HEK293 (cell line): ENCODE results near the gene FOSB.

Source experiments
- FEZF1 ChIP-seq: fragments of 450-650 bp; formaldehyde crosslinking; IDR thresholded peaks from 2 replicates; pipeline ENCODE4 v1.5.1; 2016; ENCODE audit warnings: missing biosample characterization, missing genetic modification characterization
- GFI1B ChIP-seq: fragments of 450-650 bp; formaldehyde crosslinking; IDR thresholded peaks from 2 replicates; pipeline ENCODE4 v1.5.1; 2016; ENCODE audit warnings: missing biosample characterization, missing genetic modification characterization
- GLI2 ChIP-seq: fragments of 450-650 bp; formaldehyde crosslinking; IDR thresholded peaks from 2 replicates; pipeline ENCODE4; 2017; ENCODE audit warnings: missing biosample characterization, missing genetic modification characterization, low read depth, borderline replicate concordance
- PRDM1 ChIP-seq: fragments of 450-650 bp; formaldehyde crosslinking; IDR thresholded peaks from 2 replicates; pipeline ENCODE4; 2016; ENCODE audit warnings: missing biosample characterization, missing genetic modification characterization
- YY1 ChIP-seq: fragments of 450-650 bp; formaldehyde crosslinking; IDR thresholded peaks from 2 replicates; pipeline ENCODE4 v1.5.1; 2018; ENCODE audit warnings: missing biosample characterization, missing genetic modification characterization
- YY2 ChIP-seq: fragments of 450-650 bp; formaldehyde crosslinking; IDR thresholded peaks from 2 replicates; pipeline ENCODE4 v1.5.1; 2016; ENCODE audit warnings: missing biosample characterization, missing genetic modification characterization
- ZBTB48 ChIP-seq: fragments of 450-650 bp; formaldehyde crosslinking; IDR thresholded peaks from 2 replicates; pipeline ENCODE4 v1.5.1; 2016; ENCODE audit warnings: missing biosample characterization, missing genetic modification characterization
- ZFP69B ChIP-seq: fragments of 450-650 bp; formaldehyde crosslinking; IDR thresholded peaks from 2 replicates; pipeline ENCODE4 v1.5.1; 2016; ENCODE audit warnings: missing biosample characterization, missing genetic modification characterization
- ZNF202 ChIP-seq: fragments of 450-650 bp; formaldehyde crosslinking; IDR thresholded peaks from 2 replicates; pipeline ENCODE4 v1.5.1; 2016; ENCODE audit warnings: missing biosample characterization, missing genetic modification characterization, borderline replicate concordance
- ZNF221 ChIP-seq: fragments of 450-650 bp; formaldehyde crosslinking; IDR thresholded peaks from 2 replicates; pipeline ENCODE4 v1.5.1; 2017; ENCODE audit warnings: missing biosample characterization, missing genetic modification characterization, borderline replicate concordance
- ZNF24 ChIP-seq: fragments of 450-650 bp; formaldehyde crosslinking; IDR thresholded peaks from 2 replicates; pipeline ENCODE4 v1.5.1; 2016; ENCODE audit warnings: missing biosample characterization, missing genetic modification characterization
- ZNF266 ChIP-seq: fragments of 450-650 bp; formaldehyde crosslinking; IDR thresholded peaks from 2 replicates; pipeline ENCODE4 v1.5.1; 2016; ENCODE audit warnings: missing biosample characterization, missing genetic modification characterization, low read depth
- ZNF324 ChIP-seq: fragments of 450-650 bp; formaldehyde crosslinking; IDR thresholded peaks from 2 replicates; pipeline ENCODE4 v1.5.1; 2016; ENCODE audit warnings: missing biosample characterization, missing genetic modification characterization
- ZNF394 ChIP-seq: fragments of 450-650 bp; formaldehyde crosslinking; IDR thresholded peaks from 2 replicates; pipeline ENCODE4 v1.5.1; 2016; ENCODE audit warnings: missing biosample characterization, missing genetic modification characterization, mild to moderate bottlenecking, moderate library complexity, borderline replicate concordance
- ZNF473 ChIP-seq: fragments of 450-650 bp; formaldehyde crosslinking; IDR thresholded peaks from 2 replicates; pipeline ENCODE4 v1.5.1; 2017; ENCODE audit warnings: missing biosample characterization, missing genetic modification characterization
- ZNF544 ChIP-seq: fragments of 450-650 bp; formaldehyde crosslinking; IDR thresholded peaks from 2 replicates; pipeline ENCODE4 v1.5.0; 2017; ENCODE audit warnings: missing biosample characterization, missing genetic modification characterization
- ZNF555 ChIP-seq: fragments of 450-650 bp; formaldehyde crosslinking; conservative IDR thresholded peaks from 2 replicates; pipeline ENCODE4 v1.5.1; 2017; ENCODE audit warnings: missing biosample characterization, mild to moderate bottlenecking, missing genetic modification characterization, inconsistent platforms
- ZNF558 ChIP-seq: fragments of 450-650 bp; formaldehyde crosslinking; IDR thresholded peaks from 2 replicates; pipeline ENCODE4 v1.5.1; 2016; ENCODE audit warnings: missing biosample characterization, missing genetic modification characterization
- ZNF658 ChIP-seq: fragments of 450-650 bp; formaldehyde crosslinking; IDR thresholded peaks from 2 replicates; pipeline ENCODE4; 2016; ENCODE audit warnings: missing biosample characterization, missing genetic modification characterization
- ZNF670 ChIP-seq: fragments of 450-650 bp; formaldehyde crosslinking; IDR thresholded peaks from 2 replicates; pipeline ENCODE4 v1.5.1; 2016; ENCODE audit warnings: missing biosample characterization, missing genetic modification characterization, low read depth
- ZNF792 ChIP-seq: fragments of 450-650 bp; formaldehyde crosslinking; IDR thresholded peaks from 2 replicates; pipeline ENCODE4 v1.5.1; 2016; ENCODE audit warnings: missing biosample characterization, missing genetic modification characterization
- ZNF830 ChIP-seq: fragments of 450-650 bp; IDR thresholded peaks from 2 replicates; pipeline ENCODE4 v1.5.0; 2018; ENCODE audit warnings: missing biosample characterization, missing genetic modification characterization, low read depth, mild to moderate bottlenecking, moderate library complexity
- TF ChIP-seq, protein P1 (sequence below): fragments of 450-650 bp; formaldehyde crosslinking; IDR thresholded peaks from 2 replicates; pipeline ENCODE4 v1.5.1; 2016; ENCODE audit warnings: missing biosample characterization, missing genetic modification characterization
- TF ChIP-seq, protein P2 (sequence below): fragments of 450-650 bp; formaldehyde crosslinking; IDR thresholded peaks from 2 replicates; pipeline ENCODE4 v1.5.1; 2016; ENCODE audit warnings: missing biosample characterization, missing genetic modification characterization
- TF ChIP-seq, protein P3 (sequence below): fragments of 450-650 bp; formaldehyde crosslinking; IDR thresholded peaks from 2 replicates; pipeline ENCODE4 v1.5.1; 2016; ENCODE audit warnings: missing biosample characterization, missing genetic modification characterization
- TF ChIP-seq, protein P4 (sequence below): fragments of 450-650 bp; IDR thresholded peaks from 2 replicates; pipeline ENCODE4 v1.5.1; 2018; ENCODE audit warnings: missing biosample characterization, mild to moderate bottlenecking, missing genetic modification characterization
- TF ChIP-seq, protein P5 (sequence below): fragments of 450-650 bp; formaldehyde crosslinking; IDR thresholded peaks from 2 replicates; pipeline ENCODE4 v1.5.1; 2017; ENCODE audit warnings: missing biosample characterization, missing genetic modification characterization
- TF ChIP-seq, protein P6 (sequence below): fragments of 450-650 bp; formaldehyde crosslinking; IDR thresholded peaks from 2 replicates; pipeline ENCODE4 v1.5.1; 2017; ENCODE audit warnings: missing biosample characterization, missing genetic modification characterization

The FOSB gene

DNA sequence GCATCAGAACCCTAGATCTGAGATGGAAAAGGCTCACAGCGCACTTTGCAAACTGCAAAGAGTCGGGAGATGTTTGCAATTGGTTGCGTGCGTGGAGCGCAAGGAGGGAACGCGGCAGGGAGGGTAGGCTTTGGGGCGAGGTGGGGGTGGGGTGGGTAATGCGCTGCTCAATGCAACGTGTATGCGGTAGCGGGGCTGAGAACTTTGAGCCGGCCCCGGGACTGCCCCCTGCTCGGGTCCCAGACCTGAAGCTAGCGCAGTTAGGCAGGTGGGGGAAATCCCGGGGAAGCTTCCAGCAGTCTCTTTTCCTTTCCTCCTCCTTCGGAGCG, 971 bp downstream of the FOSB start (continued):
- TF ChIP-seq, protein P1, sequence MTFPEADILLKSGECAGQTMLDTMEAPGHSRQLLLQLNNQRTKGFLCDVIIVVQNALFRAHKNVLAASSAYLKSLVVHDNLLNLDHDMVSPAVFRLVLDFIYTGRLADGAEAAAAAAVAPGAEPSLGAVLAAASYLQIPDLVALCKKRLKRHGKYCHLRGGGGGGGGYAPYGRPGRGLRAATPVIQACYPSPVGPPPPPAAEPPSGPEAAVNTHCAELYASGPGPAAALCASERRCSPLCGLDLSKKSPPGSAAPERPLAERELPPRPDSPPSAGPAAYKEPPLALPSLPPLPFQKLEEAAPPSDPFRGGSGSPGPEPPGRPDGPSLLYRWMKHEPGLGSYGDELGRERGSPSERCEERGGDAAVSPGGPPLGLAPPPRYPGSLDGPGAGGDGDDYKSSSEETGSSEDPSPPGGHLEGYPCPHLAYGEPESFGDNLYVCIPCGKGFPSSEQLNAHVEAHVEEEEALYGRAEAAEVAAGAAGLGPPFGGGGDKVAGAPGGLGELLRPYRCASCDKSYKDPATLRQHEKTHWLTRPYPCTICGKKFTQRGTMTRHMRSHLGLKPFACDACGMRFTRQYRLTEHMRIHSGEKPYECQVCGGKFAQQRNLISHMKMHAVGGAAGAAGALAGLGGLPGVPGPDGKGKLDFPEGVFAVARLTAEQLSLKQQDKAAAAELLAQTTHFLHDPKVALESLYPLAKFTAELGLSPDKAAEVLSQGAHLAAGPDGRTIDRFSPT (tag by site-specific recombination) = 0 out of 2 replicates have a peak, but pooled peaks have one; percentile 19
- TF ChIP-seq FEZF1 (0 out of 2 replicates have a peak, but pooled peaks have one; percentile 6), ZNF830 (tag by site-specific recombination) (no peak), ZFP69B (peak; percentile 19; the same call in 1 of the 2 replicates), ZNF394 (tag by site-specific recombination) (no peak), PRDM1 (tag by site-specific recombination) (no peak), ZNF558 (tag by site-specific recombination) (no peak), ZNF266 (no peak), ZNF221 (no peak), ZNF202 (tag by site-specific recombination) (no peak), YY1 (tag by site-specific recombination) (no peak), YY2 (no peak), ZBTB48 (tag by site-specific recombination) (no peak; the same call in 1 of the 2 replicates), ZNF792 (tag by site-specific recombination) (no peak), GLI2 (tag by site-specific recombination) (no peak), ZNF544 (tag by site-specific recombination) (no peak), ZNF324 (0 out of 2 replicates have a peak, but pooled peaks have one; percentile 53), ZNF555 (tag by site-specific recombination) (no peak), ZNF24 (tag by site-specific recombination) (peak; percentile 24; the same call in 1 of the 2 replicates), ZNF473 (no peak), ZNF658 (tag by site-specific recombination) (no peak), GFI1B (tag by site-specific recombination) (no peak), ZNF670 (tag by site-specific recombination) (no peak)
- TF ChIP-seq, protein P2, sequence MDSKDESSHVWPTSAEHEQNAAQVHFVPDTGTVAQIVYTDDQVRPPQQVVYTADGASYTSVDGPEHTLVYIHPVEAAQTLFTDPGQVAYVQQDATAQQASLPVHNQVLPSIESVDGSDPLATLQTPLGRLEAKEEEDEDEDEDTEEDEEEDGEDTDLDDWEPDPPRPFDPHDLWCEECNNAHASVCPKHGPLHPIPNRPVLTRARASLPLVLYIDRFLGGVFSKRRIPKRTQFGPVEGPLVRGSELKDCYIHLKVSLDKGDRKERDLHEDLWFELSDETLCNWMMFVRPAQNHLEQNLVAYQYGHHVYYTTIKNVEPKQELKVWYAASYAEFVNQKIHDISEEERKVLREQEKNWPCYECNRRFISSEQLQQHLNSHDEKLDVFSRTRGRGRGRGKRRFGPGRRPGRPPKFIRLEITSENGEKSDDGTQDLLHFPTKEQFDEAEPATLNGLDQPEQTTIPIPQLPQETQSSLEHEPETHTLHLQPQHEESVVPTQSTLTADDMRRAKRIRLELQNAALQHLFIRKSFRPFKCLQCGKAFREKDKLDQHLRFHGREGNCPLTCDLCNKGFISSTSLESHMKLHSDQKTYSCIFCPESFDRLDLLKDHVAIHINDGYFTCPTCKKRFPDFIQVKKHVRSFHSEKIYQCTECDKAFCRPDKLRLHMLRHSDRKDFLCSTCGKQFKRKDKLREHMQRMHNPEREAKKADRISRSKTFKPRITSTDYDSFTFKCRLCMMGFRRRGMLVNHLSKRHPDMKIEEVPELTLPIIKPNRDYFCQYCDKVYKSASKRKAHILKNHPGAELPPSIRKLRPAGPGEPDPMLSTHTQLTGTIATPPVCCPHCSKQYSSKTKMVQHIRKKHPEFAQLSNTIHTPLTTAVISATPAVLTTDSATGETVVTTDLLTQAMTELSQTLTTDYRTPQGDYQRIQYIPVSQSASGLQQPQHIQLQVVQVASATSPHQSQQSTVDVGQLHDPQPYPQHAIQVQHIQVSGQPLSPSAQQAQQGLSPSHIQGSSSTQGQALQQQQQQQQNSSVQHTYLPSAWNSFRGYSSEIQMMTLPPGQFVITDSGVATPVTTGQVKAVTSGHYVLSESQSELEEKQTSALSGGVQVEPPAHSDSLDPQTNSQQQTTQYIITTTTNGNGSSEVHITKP (tag by site-specific recombination) = no peak
- TF ChIP-seq, protein P3, sequence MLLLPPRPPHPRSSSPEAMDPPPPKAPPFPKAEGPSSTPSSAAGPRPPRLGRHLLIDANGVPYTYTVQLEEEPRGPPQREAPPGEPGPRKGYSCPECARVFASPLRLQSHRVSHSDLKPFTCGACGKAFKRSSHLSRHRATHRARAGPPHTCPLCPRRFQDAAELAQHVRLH = peak; percentile 81
- TF ChIP-seq, protein P4, sequence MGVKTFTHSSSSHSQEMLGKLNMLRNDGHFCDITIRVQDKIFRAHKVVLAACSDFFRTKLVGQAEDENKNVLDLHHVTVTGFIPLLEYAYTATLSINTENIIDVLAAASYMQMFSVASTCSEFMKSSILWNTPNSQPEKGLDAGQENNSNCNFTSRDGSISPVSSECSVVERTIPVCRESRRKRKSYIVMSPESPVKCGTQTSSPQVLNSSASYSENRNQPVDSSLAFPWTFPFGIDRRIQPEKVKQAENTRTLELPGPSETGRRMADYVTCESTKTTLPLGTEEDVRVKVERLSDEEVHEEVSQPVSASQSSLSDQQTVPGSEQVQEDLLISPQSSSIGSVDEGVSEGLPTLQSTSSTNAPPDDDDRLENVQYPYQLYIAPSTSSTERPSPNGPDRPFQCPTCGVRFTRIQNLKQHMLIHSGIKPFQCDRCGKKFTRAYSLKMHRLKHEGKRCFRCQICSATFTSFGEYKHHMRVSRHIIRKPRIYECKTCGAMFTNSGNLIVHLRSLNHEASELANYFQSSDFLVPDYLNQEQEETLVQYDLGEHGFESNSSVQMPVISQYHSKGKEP (tag by site-specific recombination) = peak; percentile 73
- TF ChIP-seq, protein P5, sequence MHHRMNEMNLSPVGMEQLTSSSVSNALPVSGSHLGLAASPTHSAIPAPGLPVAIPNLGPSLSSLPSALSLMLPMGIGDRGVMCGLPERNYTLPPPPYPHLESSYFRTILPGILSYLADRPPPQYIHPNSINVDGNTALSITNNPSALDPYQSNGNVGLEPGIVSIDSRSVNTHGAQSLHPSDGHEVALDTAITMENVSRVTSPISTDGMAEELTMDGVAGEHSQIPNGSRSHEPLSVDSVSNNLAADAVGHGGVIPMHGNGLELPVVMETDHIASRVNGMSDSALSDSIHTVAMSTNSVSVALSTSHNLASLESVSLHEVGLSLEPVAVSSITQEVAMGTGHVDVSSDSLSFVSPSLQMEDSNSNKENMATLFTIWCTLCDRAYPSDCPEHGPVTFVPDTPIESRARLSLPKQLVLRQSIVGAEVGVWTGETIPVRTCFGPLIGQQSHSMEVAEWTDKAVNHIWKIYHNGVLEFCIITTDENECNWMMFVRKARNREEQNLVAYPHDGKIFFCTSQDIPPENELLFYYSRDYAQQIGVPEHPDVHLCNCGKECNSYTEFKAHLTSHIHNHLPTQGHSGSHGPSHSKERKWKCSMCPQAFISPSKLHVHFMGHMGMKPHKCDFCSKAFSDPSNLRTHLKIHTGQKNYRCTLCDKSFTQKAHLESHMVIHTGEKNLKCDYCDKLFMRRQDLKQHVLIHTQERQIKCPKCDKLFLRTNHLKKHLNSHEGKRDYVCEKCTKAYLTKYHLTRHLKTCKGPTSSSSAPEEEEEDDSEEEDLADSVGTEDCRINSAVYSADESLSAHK (tag by site-specific recombination) = 0 out of 2 replicates have a peak, but pooled peaks have one; percentile 15
- TF ChIP-seq, protein P6, sequence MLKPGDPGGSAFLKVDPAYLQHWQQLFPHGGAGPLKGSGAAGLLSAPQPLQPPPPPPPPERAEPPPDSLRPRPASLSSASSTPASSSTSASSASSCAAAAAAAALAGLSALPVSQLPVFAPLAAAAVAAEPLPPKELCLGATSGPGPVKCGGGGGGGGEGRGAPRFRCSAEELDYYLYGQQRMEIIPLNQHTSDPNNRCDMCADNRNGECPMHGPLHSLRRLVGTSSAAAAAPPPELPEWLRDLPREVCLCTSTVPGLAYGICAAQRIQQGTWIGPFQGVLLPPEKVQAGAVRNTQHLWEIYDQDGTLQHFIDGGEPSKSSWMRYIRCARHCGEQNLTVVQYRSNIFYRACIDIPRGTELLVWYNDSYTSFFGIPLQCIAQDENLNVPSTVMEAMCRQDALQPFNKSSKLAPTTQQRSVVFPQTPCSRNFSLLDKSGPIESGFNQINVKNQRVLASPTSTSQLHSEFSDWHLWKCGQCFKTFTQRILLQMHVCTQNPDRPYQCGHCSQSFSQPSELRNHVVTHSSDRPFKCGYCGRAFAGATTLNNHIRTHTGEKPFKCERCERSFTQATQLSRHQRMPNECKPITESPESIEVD (tag by site-specific recombination) = no peak
